Measurements from ENCODE around the gene RETREG1. TPM values are rescaled to one million over a fixed set of nuclear protein-coding genes. Genes with fewer than 3 reads are reported as not detected.

Gene RETREG1
- total and polyA plus RNA-seq, 2 donors (not counting 3 experiments of a cell fraction or from before 2014, with no cell fraction given) = 0.46 TPM; not detected in 1

- intact Hi-C loops (cut with micrococcal nuclease) = no loop called here
- Histone ChIP-seq H3K36me3 (ENCODE audit: control insufficient read depth in 2 of 2, extremely low read depth in 1 of 2, insufficient read depth in 2 of 2, low read length in 2 of 2) (no peaks in the 10 kb centered on the region), H3K9me3 (replicated peaks; ENCODE audit: control insufficient read depth, insufficient read depth, low read length) (no peaks in the 10 kb centered on the region), H3K9ac (replicated peaks; ENCODE audit: extremely low read depth, insufficient read depth, low read length) (no peak overlapping the region), H3K9me1 (replicated peaks; ENCODE audit: control insufficient read depth, extremely low read depth, insufficient read depth, low read length) (no peaks in the 10 kb centered on the region), H3K79me2 (ENCODE audit: control insufficient read depth, insufficient read depth, low read length) (no peaks in the 10 kb centered on the region), H3K4me3 (replicated peaks in 1 of 3; ENCODE audit: insufficient read depth in 1 of 3, low read depth in 1 of 3, low read length in 3 of 3) (no peak overlapping the region), H3K27me3 (ENCODE audit: control insufficient read depth in 2 of 2, insufficient read depth in 2 of 2, low read length in 2 of 2) (peaks cover 2 to 3% of the 10 kb centered on the region in 2 experiments), H4K20me1 (replicated peaks; ENCODE audit: control insufficient read depth, extremely low read depth, insufficient read depth, low read length) (no peaks in the 10 kb centered on the region), H2AFZ (ENCODE audit: low read depth, low read length) (no peak overlapping the region), H3K4me1 (ENCODE audit: control insufficient read depth, extremely low read depth, insufficient read depth, low read length) (no peaks in the 10 kb centered on the region), H3K27ac (ENCODE audit: insufficient read depth, low read depth, low read length) (no peak overlapping the region), H3K4me2 (ENCODE audit: insufficient read depth, low read length) (no peak overlapping the region)
- no TSS peak for BruUV-seq (replicated peaks)
- dilution Hi-C loops (cut with MboI; ENCODE audit: extremely low pct_ligation_motif_present, low sequenced_read_pairs) = no loop called here
- ChIA-PET CTCF (no interaction called here), POLR2A (no interaction called here)
- DNase-seq (ENCODE audit: low read depth, low spot score) (no peak), FAIRE-seq (no peak)
- TF ChIP-seq JUN (IDR thresholded peaks at IDR 0.05; ENCODE audit: borderline replicate concordance, insufficient read depth, insufficient read length, low read depth) (no peak), GATA2 (IDR thresholded peaks at IDR 0.05; ENCODE audit: insufficient read depth, insufficient read length, low read depth, low read length) (no peak), MYC (IDR thresholded peaks at IDR 0.05; ENCODE audit: low read depth, low read length) (no peak), POLR2A (IDR thresholded peaks at IDR 0.05; ENCODE audit: low read depth, low read length) (no peak), POLR2AphosphoS5 (IDR thresholded peaks at IDR 0.05; ENCODE audit: insufficient read depth, low read depth, low read length) (no peak), FOS (IDR thresholded peaks at IDR 0.05; ENCODE audit: borderline replicate concordance, insufficient read depth, low read length) (no peak), EZH2 (IDR thresholded peaks at IDR 0.05; ENCODE audit: borderline replicate concordance, low read depth, low read length, severe bottlenecking) (no peak)
- TF ChIP-seq, protein P1, sequence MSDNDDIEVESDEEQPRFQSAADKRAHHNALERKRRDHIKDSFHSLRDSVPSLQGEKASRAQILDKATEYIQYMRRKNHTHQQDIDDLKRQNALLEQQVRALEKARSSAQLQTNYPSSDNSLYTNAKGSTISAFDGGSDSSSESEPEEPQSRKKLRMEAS (IDR thresholded peaks at IDR 0.05; ENCODE audit: insufficient read depth, insufficient read length) = no peak
- TF ChIP-seq, protein P2, sequence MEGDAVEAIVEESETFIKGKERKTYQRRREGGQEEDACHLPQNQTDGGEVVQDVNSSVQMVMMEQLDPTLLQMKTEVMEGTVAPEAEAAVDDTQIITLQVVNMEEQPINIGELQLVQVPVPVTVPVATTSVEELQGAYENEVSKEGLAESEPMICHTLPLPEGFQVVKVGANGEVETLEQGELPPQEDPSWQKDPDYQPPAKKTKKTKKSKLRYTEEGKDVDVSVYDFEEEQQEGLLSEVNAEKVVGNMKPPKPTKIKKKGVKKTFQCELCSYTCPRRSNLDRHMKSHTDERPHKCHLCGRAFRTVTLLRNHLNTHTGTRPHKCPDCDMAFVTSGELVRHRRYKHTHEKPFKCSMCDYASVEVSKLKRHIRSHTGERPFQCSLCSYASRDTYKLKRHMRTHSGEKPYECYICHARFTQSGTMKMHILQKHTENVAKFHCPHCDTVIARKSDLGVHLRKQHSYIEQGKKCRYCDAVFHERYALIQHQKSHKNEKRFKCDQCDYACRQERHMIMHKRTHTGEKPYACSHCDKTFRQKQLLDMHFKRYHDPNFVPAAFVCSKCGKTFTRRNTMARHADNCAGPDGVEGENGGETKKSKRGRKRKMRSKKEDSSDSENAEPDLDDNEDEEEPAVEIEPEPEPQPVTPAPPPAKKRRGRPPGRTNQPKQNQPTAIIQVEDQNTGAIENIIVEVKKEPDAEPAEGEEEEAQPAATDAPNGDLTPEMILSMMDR (IDR thresholded peaks at IDR 0.05; ENCODE audit: extremely low read depth in 1 of 2, insufficient read depth in 1 of 2, low read depth in 1 of 2, low read length in 2 of 2) = no peak
These were observed 26.1 kb downstream of the RETREG1 start for GRCh38 chr5:16590685-16591084.
